Measurements from ENCODE around the gene SF1.

DNA sequence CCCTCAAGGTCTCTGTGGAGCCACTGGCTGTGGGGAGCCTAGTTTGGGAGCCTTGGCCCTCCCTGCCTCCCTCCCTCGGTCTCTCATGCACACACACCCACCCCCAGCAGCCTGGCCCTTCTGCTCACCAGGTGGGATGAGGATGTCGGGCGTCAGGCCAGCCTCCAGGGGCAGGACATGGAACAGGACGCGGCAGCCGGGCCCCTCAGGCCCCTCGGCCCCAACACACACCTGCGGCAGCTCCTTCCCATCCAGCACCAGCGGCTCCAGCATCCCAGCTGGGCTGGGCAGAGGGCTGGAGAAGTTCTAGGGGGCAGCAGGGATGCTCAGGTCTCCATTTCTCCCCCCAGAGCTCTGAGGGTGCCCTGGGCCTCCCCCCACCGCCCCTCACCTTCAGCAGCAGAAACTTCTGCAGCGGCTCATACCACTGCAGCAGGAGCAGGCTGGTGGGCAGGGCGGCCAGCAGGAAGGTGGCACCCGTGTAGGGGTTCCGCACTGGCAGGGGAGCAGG is 13.5 kb upstream of the SF1 start:
- TF ChIP-seq, protein P1, sequence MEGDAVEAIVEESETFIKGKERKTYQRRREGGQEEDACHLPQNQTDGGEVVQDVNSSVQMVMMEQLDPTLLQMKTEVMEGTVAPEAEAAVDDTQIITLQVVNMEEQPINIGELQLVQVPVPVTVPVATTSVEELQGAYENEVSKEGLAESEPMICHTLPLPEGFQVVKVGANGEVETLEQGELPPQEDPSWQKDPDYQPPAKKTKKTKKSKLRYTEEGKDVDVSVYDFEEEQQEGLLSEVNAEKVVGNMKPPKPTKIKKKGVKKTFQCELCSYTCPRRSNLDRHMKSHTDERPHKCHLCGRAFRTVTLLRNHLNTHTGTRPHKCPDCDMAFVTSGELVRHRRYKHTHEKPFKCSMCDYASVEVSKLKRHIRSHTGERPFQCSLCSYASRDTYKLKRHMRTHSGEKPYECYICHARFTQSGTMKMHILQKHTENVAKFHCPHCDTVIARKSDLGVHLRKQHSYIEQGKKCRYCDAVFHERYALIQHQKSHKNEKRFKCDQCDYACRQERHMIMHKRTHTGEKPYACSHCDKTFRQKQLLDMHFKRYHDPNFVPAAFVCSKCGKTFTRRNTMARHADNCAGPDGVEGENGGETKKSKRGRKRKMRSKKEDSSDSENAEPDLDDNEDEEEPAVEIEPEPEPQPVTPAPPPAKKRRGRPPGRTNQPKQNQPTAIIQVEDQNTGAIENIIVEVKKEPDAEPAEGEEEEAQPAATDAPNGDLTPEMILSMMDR (IDR thresholded peaks at IDR 0.05), result no peak
- no peak for TF ChIP-seq POLR2A (IDR thresholded peaks at IDR 0.05; ENCODE audit: low read depth)
- TF ChIP-seq POLR2AphosphoS5 (IDR thresholded peaks at IDR 0.05), result no peak
- no peak for TF ChIP-seq EP300 (IDR thresholded peaks at IDR 0.05)

Data from esophagus muscularis mucosa (tissue), 4 donors.